Stimulated activated CD4-positive, alpha-beta T cell treated with anti-CD3 and anti-CD28 coated beads, Interleukin-12 subunit alpha, Interleukin-12 subunit beta, amount 100 ng/mL, for 48 hours (primary cell): Measurements from ENCODE around the gene FAM227B.
"Not testable (repeated sequence)": the region's sequence is repeated elsewhere in the genome, so short reads cannot be mapped to it uniquely, and the experiment has no call there.

Experiments used
- DNase-seq, 3 donors: peaks; one replicate each; pipeline ENCODE4 v3.0.0-alpha.2; 2020; ENCODE audit warnings: low read depth in 2 of 3, low spot score in 1 of 3

The FAM227B gene

DNA sequence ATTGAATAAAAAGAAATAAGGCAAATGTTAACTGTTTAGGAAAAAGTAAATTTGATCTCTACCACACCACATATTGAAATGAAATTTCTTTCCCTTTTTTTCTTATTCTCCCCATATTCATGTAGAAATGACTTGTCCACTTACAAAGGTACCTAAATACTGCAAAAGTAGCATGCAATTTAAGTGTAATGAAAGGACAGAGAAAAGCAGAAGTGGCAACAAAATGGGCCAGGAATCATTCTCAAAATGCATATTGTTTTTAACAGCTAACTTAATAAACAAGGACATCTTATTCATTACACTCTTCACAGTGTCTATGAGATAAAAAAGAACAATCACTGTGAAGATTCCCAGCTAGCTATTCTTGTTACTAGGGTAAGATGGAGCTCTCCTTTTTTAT lies 238.2 kb downstream of the FAM227B start:
- no peak for DNase-seq

GRCh38 chr15:49380912-49381311 lies 239.7 kb downstream of the FAM227B start:
- no peak for DNase-seq

DNA sequence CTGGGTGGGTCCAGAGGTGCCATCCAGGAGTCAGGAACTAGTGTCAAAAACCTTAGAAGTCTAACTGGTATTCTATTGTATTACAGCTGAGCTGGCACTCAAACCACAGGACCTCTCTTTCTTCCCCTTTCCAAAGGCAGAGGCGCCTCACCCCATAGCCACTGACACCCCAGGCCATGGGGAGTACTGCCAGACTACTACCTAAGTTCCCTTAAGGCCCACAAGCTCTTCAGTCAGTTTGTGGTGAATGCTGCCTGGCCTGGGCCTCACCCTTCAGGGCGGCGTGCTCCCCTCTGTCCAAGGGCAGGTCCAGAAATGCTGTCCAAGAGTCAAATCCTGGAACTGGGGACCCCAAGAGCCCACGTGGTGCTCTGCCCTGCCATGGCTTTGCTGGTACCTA lies 240.6 kb downstream of the FAM227B start:
- DNase-seq: no peak

GRCh38 chr15:49372366-49372765 lies 248.3 kb downstream of the FAM227B start:
- DNase-seq: no peak

DNA sequence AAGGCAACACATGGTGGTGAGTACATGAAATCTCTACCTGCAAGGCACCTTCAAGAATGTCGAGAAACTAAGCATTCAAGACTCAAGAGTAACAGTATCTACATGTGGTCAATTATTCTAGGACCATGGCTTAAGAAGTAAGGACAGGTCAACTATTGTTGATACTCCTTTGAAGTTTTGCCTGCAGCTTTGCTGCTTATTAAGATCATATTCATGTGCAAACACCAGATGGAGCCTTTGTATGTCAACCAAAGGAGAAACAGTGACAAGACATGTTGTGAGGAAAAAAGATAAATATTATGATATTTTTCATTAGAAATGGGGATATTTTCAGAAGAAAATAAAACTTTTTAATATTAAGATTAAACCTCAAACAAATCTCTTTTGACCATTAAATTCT lies 249.8 kb downstream of the FAM227B start:
- no peak for DNase-seq

DNA sequence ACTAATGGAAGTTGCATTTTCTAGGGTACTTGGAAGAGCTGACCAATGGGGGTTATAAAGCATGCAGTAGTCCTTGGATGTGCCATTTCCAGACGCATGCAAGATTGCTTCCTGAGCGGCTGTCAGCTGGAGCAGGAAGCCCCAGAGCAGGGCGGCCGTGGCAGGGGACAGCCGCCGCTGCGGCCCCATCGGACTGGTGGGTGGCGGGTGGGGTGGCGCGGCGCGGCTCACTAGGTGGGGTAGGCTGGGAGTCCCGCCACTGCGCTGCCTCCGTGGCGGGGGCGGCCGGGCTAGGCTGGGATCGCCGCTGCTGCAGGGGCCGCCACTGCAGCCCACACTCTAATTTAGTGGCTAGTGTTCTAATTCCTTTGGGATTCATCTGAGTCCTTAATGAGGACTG lies 254.1 kb downstream of the FAM227B start:
- DNase-seq: no peak

GRCh38 chr15:49361370-49361769 lies 259.2 kb downstream of the FAM227B start:
- DNase-seq: no peak

GRCh38 chr15:49354439-49354838 lies 266.2 kb downstream of the FAM227B start:
- DNase-seq: not testable (repeated sequence)

DNA sequence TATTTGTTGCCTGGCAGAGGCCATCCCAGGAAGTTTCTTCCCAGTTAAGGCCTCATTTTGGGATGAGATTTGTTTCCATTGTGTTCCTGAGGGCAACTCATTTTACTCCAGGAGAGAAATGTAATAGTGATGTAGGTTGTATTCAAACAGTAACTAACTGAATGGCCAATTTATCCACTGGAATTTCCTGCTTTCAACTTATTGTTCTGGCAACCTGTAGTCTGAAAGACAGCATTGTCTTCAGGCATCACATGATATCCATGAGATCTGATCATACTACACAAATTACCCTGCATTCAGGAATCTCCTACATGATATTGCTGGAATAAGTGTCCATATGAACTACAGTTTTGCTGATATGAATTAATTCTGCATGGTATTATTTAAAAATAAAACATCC lies 277.1 kb downstream of the FAM227B start:
- no peak for DNase-seq

DNA sequence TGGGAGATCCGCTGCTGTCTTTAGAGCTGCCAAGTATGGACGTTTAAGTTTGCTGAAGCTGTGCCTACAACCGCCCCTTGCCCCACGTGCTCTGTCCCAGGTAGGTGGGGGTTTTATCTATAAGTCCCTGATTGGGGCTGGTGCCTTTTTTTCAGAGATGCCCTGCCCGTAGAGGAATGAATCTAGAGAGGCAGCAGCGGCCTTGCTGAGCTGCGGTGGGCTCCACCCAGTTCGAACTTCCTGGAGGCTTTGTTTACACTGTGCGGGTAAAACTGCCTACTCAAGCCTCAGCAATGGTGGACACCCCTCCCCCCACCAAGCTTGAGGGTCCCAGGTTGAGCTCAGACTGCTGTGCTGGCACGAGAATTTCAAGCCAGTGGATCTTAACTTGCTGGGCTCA lies 281.0 kb downstream of the FAM227B start:
- DNase-seq: no peak

- DNase-seq: no peak
Measured at GRCh38 chr15:49331951-49332350, 288.7 kb downstream of the FAM227B start.

- no peak for DNase-seq
Measured at GRCh38 chr15:49331442-49331841, 289.2 kb downstream of the FAM227B start.

GRCh38 chr15:49330166-49330565 lies 290.5 kb downstream of the FAM227B start:
- DNase-seq: no peak

- no peak for DNase-seq
Measured at GRCh38 chr15:49328941-49329340, 291.7 kb downstream of the FAM227B start.

DNA sequence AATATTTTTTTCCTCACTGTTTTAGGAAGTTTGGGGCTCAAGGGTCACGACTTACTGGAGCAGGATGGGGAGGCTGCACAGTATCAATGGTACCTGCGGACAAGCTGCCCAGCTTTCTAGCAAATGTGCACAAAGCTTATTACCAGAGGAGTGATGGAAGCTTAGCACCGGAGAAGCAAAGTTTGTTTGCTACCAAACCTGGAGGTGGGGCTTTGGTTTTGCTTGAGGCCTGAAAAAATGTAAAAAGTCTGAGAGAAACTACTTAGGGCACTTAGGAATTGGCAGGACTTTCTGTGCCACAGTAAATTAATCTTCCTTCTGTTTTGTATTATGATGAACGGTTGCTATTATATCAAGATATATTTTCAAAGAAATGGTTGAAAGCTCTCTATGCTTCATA lies 292.7 kb downstream of the FAM227B start:
- DNase-seq: no peak

DNA sequence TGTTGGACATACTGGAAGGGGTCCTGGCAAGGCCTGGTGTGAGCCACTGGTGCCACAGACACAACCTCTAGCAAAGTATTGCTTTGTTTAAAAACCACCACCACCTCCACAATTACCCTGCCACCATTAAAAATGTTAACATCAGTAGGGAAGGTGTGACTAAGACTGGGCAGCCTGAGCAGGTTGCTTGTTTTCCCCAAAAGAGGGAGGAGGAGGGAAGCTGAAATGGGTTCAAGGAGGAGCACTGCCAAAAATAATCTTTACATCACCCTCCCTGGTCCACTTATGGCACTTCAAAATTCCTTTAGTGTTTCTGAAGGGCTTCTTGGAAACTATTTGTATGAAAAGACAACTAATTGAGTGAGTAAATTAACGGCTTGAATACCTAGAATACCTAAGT lies 297.4 kb downstream of the FAM227B start:
- DNase-seq: no peak

- no peak for DNase-seq
Measured at GRCh38 chr15:49320351-49320750, 300.3 kb downstream of the FAM227B start.

- no peak for DNase-seq
Measured at GRCh38 chr15:49315391-49315823, 305.2 kb downstream of the FAM227B start.

DNA sequence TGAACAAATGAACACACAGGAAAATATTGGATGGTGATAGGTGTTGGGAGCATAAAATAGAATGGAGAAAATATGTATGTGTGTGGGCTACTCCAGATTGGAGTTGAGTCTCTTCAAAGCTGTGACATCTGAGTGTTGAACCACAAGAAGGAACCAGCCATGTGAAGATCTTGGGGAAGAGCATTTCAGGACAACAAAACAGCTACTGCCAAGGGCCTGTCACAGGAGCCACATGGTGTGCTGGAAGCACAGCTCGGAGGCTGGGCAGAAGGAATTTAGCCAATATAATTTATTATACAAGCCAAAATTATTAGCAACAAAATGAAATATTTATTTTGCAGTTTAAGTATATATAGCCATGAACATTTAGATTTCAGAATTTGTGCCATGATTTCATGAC lies 305.9 kb downstream of the FAM227B start:
- no peak for DNase-seq

- no peak for DNase-seq
Measured at GRCh38 chr15:49313650-49314049, 307.0 kb downstream of the FAM227B start.

DNA sequence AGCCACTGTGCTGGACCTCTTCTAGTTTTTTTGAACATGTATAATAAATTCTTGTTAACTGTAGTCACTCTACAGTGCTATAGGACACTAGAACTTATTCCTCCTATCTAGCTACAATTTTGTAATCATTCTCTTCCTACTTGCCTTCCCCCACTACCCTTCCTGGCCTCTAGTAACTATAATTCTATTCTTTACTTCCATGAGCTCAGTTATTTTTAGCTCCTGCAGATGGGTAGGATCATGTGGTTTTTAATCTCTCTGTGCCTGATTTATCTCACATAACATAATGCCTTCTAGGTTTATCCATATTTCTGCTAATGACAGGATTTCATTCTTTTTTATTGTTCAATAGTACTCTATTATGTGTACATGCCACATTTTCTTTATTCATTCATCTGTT lies 310.7 kb downstream of the FAM227B start:
- DNase-seq: no peak

GRCh38 chr15:49308686-49309085 lies 311.9 kb downstream of the FAM227B start:
- DNase-seq: no peak

DNA sequence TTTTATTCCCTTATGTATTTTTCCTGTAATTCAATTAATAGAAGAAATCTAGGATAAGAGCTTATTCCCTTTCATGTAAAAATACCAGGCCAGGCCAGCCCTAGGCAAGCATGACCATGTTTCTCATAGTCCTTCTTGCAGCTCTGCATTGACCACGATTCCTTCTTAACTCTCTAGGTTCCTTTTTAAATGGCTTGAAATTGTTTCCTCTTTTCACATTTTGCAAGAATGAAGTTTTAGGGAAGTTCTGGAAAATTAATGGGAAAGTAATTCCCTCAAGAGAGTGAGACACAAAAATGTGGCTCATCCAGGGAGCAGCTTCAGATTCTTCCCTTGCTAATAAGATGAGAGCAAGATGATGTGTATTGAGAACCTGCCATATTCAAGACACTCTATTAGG lies 314.1 kb downstream of the FAM227B start:
- DNase-seq: no peak

GRCh38 chr15:49303003-49303402 lies 317.6 kb downstream of the FAM227B start:
- DNase-seq: no peak
